ENCODE data around the gene SCUBE1. TPM values are rescaled to one million over a fixed set of nuclear protein-coding genes. Genes with fewer than 3 reads are reported as not detected.

SCUBE1 gene
- total and polyA plus RNA-seq, 2 experiments from 2014 or later = 2.1 to 2.2 TPM

GRCh38 chr22:43222262-43222661 lies 120.9 kb downstream of the SCUBE1 start:
- Histone ChIP-seq H3K4me3 (no peak overlapping the region), H4K20me1 (ENCODE audit: insufficient read depth, poor library complexity, severe bottlenecking) (no peaks in the 10 kb centered on the region), H3K9me3 (ENCODE audit: low read depth) (no peaks in the 10 kb centered on the region), H3K4me2 (no peak overlapping the region), H3K27me3 (no peaks in the 10 kb centered on the region), H3K36me3 (replicated peaks; ENCODE audit: insufficient read depth, low read depth) (no peaks in the 10 kb centered on the region), H3K79me2 (no peaks in the 10 kb centered on the region), H3K4me1 (ENCODE audit: insufficient read depth) (peaks cover 12% of the 10 kb centered on the region), H2AFZ (no peak overlapping the region), H3K9me2 (replicated peaks; ENCODE audit: insufficient read depth) (no peaks in the 10 kb centered on the region), H3K27ac (no peak overlapping the region)
- no peak for TF ChIP-seq EZH2phosphoT487 (IDR thresholded peaks at IDR 0.05; ENCODE audit: low read depth, severe bottlenecking, unreplicated experiment)
- TF ChIP-seq EZH2 (IDR thresholded peaks at IDR 0.05; ENCODE audit: borderline replicate concordance) = no peak
- no peak for TF ChIP-seq CTCF (IDR thresholded peaks at IDR 0.05; ENCODE audit: poor library complexity)
- no peak for DNase-seq (ENCODE audit: low spot score)
- WGBS (ENCODE audit: low lambda C conversion rate, missing lambda C conversion rate) = 88% methylated on average over 13 of the region's 13 CpGs

GRCh38 chr22:43220625-43221380 lies 122.4 kb downstream of the SCUBE1 start:
- Histone ChIP-seq H3K9me3 (ENCODE audit: low read depth) (no peaks in the 10 kb centered on the region), H3K4me3 (no peak overlapping the region), H3K4me1 (ENCODE audit: insufficient read depth) (no peaks in the 10 kb centered on the region), H3K9me2 (replicated peaks; ENCODE audit: insufficient read depth) (no peaks in the 10 kb centered on the region), H2AFZ (no peak overlapping the region), H3K79me2 (no peaks in the 10 kb centered on the region), H4K20me1 (ENCODE audit: insufficient read depth, poor library complexity, severe bottlenecking) (no peaks in the 10 kb centered on the region), H3K4me2 (no peak overlapping the region), H3K27me3 (no peaks in the 10 kb centered on the region), H3K36me3 (replicated peaks; ENCODE audit: insufficient read depth, low read depth) (no peaks in the 10 kb centered on the region), H3K27ac (no peak overlapping the region)
- DNase-seq (ENCODE audit: low spot score) = no peak
- no peak for TF ChIP-seq EZH2 (IDR thresholded peaks at IDR 0.05; ENCODE audit: borderline replicate concordance)
- TF ChIP-seq CTCF (IDR thresholded peaks at IDR 0.05; ENCODE audit: poor library complexity) = no peak
- TF ChIP-seq EZH2phosphoT487 (IDR thresholded peaks at IDR 0.05; ENCODE audit: low read depth, severe bottlenecking, unreplicated experiment) = no peak
- WGBS (ENCODE audit: low lambda C conversion rate, missing lambda C conversion rate) = 88% methylated on average over 21 of the region's 22 CpGs

GRCh38 chr22:43218786-43219185 lies 124.4 kb downstream of the SCUBE1 start:
- no peak for TF ChIP-seq EZH2phosphoT487 (IDR thresholded peaks at IDR 0.05; ENCODE audit: low read depth, severe bottlenecking, unreplicated experiment)
- no peak for TF ChIP-seq CTCF (IDR thresholded peaks at IDR 0.05; ENCODE audit: poor library complexity)
- TF ChIP-seq EZH2 (IDR thresholded peaks at IDR 0.05; ENCODE audit: borderline replicate concordance) = no peak
- no peak overlapping the region for H2AFZ ChIP-seq
- H3K27me3 ChIP-seq = no peaks in the 10 kb centered on the region
- WGBS (ENCODE audit: low lambda C conversion rate, missing lambda C conversion rate) = 80% methylated on average over 1 of the region's 1 CpG
- DNase-seq (ENCODE audit: low spot score) = no peak
- no peaks in the 10 kb centered on the region for H3K9me3 ChIP-seq (ENCODE audit: low read depth)
- H3K36me3 ChIP-seq (replicated peaks; ENCODE audit: insufficient read depth, low read depth) = no peaks in the 10 kb centered on the region
- no peak overlapping the region for H3K4me2 ChIP-seq
- H3K4me3 ChIP-seq = no peak overlapping the region
- no peaks in the 10 kb centered on the region for H3K9me2 ChIP-seq (replicated peaks; ENCODE audit: insufficient read depth)
- H3K79me2 ChIP-seq = no peaks in the 10 kb centered on the region
- H3K27ac ChIP-seq = no peak overlapping the region
- no peaks in the 10 kb centered on the region for H3K4me1 ChIP-seq (ENCODE audit: insufficient read depth)
- no peaks in the 10 kb centered on the region for H4K20me1 ChIP-seq (ENCODE audit: insufficient read depth, poor library complexity, severe bottlenecking)
